ENCODE results near the gene AQR.

- TF ChIP-seq, protein P1, sequence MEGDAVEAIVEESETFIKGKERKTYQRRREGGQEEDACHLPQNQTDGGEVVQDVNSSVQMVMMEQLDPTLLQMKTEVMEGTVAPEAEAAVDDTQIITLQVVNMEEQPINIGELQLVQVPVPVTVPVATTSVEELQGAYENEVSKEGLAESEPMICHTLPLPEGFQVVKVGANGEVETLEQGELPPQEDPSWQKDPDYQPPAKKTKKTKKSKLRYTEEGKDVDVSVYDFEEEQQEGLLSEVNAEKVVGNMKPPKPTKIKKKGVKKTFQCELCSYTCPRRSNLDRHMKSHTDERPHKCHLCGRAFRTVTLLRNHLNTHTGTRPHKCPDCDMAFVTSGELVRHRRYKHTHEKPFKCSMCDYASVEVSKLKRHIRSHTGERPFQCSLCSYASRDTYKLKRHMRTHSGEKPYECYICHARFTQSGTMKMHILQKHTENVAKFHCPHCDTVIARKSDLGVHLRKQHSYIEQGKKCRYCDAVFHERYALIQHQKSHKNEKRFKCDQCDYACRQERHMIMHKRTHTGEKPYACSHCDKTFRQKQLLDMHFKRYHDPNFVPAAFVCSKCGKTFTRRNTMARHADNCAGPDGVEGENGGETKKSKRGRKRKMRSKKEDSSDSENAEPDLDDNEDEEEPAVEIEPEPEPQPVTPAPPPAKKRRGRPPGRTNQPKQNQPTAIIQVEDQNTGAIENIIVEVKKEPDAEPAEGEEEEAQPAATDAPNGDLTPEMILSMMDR (IDR thresholded peaks at IDR 0.05): no peak
- no peak for TF ChIP-seq POLR2A (IDR thresholded peaks at IDR 0.05)
Measured at GRCh38 chr15:34879107-34879506, 90.4 kb downstream of the AQR start.
